Panc1 (cell line): ENCODE measurements around the gene GGCX. TPM values are rescaled to one million over a fixed set of nuclear protein-coding genes. Genes with fewer than 3 reads are reported as not detected.
A peak's percentile ranks its signal among the peaks of the same experiment; 100 is the strongest.

ENCODE experiments used
- ATAC-seq: fragments of 200-7000 bp; cut with Tn5 transposase; 2 replicates; pipeline ENCODE4 v1.9.1; 2020; ENCODE audit warnings: mild to moderate bottlenecking, moderate library complexity
- BruUV-seq: library from RNA; stranded (reverse); fragments of 400-500 nt; replicated peaks from 2 replicates; lab custom pipeline; 2021; lab: Mats Ljungman, UMichigan
- CTCF ChIA-PET: fragments of 300-600 bp; sonication (Branson Sonifier 250); formaldehyde crosslinking; loops from one replicate; lab custom pipeline; 2022; ENCODE audit warnings: antibody characterized with exemption; lab: Charles Lee
- POLR2A ChIA-PET: fragments of 300-600 bp; sonication (Branson Sonifier 250); formaldehyde crosslinking; loops from one replicate; lab custom pipeline; 2022; ENCODE audit warnings: antibody characterized with exemption; lab: Charles Lee
- DNase-seq: peaks from one replicate; pipeline ENCODE4 v3.0.0-alpha.2; 2010; ENCODE audit warnings: low read depth, low spot score
- H3K27ac ChIP-seq: 2 replicates; pipeline ENCODE4 v1.5.1; 2011; ENCODE audit warnings: mild to moderate bottlenecking, low read length, inconsistent platforms
- H3K27me3 ChIP-seq: fragments of 200-500 bp; sonication (Bioruptor generic); 2 replicates; pipeline ENCODE4 v1.6.0; 2014; ENCODE audit warnings: low read length, inconsistent platforms; ENCODE audit not compliant: control insufficient read depth, insufficient read depth
- H3K36me3 ChIP-seq: fragments of 200-500 bp; sonication (Bioruptor generic); 2 replicates; pipeline ENCODE4 v1.5.1; 2014; ENCODE audit warnings: inconsistent platforms, mild to moderate bottlenecking, low read length, moderate library complexity; ENCODE audit not compliant: control insufficient read depth, insufficient read depth
- H3K4me1 ChIP-seq: 2 replicates; pipeline ENCODE4 v1.5.1; 2011; ENCODE audit warnings: inconsistent platforms, mild to moderate bottlenecking, low read length, moderate library complexity; ENCODE audit not compliant: control insufficient read depth, insufficient read depth
- H3K4me3 ChIP-seq, 2 experiments: 2 replicates each; pipeline ENCODE4 v1.5.1; 2011 to 2012; ENCODE audit warnings: low read depth in 2 of 2, low read length in 2 of 2, mild to moderate bottlenecking in 2 of 2, inconsistent platforms in 1 of 2, moderate library complexity in 1 of 2
- H3K9me3 ChIP-seq: fragments of 200-500 bp; sonication (Bioruptor generic); 2 replicates; pipeline ENCODE4 v1.5.1; 2014; ENCODE audit warnings: low read depth, mild to moderate bottlenecking, inconsistent platforms, low read length, moderate library complexity; ENCODE audit not compliant: control insufficient read depth, insufficient read depth
- POLR2AphosphoS5 ChIP-seq: IDR thresholded peaks from 2 replicates; pipeline ENCODE4 v1.6.1; 2012; ENCODE audit warnings: mild to moderate bottlenecking, low read depth, low read length, moderate library complexity
- REST ChIP-seq, 2 experiments: IDR thresholded peaks; 2 replicates each; pipeline ENCODE4 v1.6.1; 2011 to 2012; ENCODE audit warnings: low read depth in 2 of 2, control low read depth in 1 of 2, low read length in 1 of 2, mild to moderate bottlenecking in 1 of 2, moderate library complexity in 1 of 2; ENCODE audit not compliant: insufficient read depth in 1 of 2
- SIN3A ChIP-seq: IDR thresholded peaks from 2 replicates; pipeline ENCODE4 v1.6.1; 2012; ENCODE audit warnings: low read depth, mild to moderate bottlenecking, low read length, moderate library complexity, borderline replicate concordance; ENCODE audit not compliant: insufficient read depth
- TCF7L2 ChIP-seq: IDR thresholded peaks from 2 replicates; pipeline ENCODE4 v1.6.1; 2011; ENCODE audit warnings: mild to moderate bottlenecking, low read depth, low read length, inconsistent platforms
- in situ Hi-C: cut with HindIII; loops from 2 replicates; pipeline ENCODE4 v1.10.0; 2016; ENCODE audit warnings: low sequenced_read_pairs, low pct_unique_long_range_greater_than_20kb
- intact Hi-C: fragments of 100-400 bp; cut with micrococcal nuclease; formaldehyde crosslinking; loops from one replicate; pipeline ENCODE4 v1.10.0; 2022; ENCODE audit not compliant: unreplicated experiment
- total RNA-seq: library from RNA; stranded (reverse); gene quantifications from one replicate; pipeline ENCODE4 v1.2.1, GENCODE V29; 2021; ENCODE audit not compliant: unreplicated experiment
- TF ChIP-seq, protein P1 (sequence below): fragments of 450-650 bp; IDR thresholded peaks from 2 replicates; pipeline ENCODE4 v1.5.1; 2017; ENCODE audit warnings: mild to moderate bottlenecking

GGCX gene
- total RNA-seq, 1 experiment from 2014 or later: 64.1 TPM

DNA sequence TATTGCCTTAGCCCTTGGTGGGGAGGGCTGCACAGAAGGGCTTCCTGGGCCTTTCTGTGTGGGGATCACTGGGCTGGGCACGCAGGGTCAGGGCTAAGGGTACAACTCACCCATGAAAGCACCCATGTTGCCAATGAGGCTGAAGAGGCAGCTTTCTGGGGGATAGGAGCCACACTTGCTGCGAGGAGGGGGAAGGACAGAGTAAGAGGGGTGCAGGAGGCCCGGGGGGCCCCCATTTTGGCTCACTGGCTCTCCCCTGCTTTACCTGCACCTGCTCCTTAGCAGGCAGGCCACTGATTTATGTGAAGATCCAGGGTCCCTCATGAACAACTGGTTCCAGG is 38.9 kb upstream of the GGCX start:
- H3K27ac ChIP-seq: no peak overlapping the region; the same call in 1 of the 2 replicates
- DNase-seq (no peak), ATAC-seq (no peak)
- CTCF ChIA-PET: no interaction called here
- TF ChIP-seq POLR2AphosphoS5 (no peak), TCF7L2 (no peak), REST (IDR thresholded peaks at IDR 0.05; ENCODE audit: insufficient read depth in 1 of 2, low read depth in 2 of 2, low read length in 1 of 2) (no peak), SIN3A (no peak)
- TF ChIP-seq, protein P1, sequence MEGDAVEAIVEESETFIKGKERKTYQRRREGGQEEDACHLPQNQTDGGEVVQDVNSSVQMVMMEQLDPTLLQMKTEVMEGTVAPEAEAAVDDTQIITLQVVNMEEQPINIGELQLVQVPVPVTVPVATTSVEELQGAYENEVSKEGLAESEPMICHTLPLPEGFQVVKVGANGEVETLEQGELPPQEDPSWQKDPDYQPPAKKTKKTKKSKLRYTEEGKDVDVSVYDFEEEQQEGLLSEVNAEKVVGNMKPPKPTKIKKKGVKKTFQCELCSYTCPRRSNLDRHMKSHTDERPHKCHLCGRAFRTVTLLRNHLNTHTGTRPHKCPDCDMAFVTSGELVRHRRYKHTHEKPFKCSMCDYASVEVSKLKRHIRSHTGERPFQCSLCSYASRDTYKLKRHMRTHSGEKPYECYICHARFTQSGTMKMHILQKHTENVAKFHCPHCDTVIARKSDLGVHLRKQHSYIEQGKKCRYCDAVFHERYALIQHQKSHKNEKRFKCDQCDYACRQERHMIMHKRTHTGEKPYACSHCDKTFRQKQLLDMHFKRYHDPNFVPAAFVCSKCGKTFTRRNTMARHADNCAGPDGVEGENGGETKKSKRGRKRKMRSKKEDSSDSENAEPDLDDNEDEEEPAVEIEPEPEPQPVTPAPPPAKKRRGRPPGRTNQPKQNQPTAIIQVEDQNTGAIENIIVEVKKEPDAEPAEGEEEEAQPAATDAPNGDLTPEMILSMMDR: no peak
- H3K9me3 ChIP-seq: no peaks in the 10 kb centered on the region
- POLR2A ChIA-PET: interaction anchor here (0.6 kb wide), 1 partner anchor 51 kb away, joined by 6 read pairs; no protein-coding TSS in a partner anchor
- BruUV-seq: no TSS peak
- H3K4me3 ChIP-seq: no peak overlapping the region
- intact Hi-C loops (no loop called here), in situ Hi-C loops (no loop called here)
- no peaks in the 10 kb centered on the region for H3K27me3 ChIP-seq
- H3K4me1 ChIP-seq: peaks cover 37% of the 10 kb centered on the region
- peaks cover 2% of the 10 kb centered on the region; the same call in 1 of the 2 replicates for H3K36me3 ChIP-seq

DNA sequence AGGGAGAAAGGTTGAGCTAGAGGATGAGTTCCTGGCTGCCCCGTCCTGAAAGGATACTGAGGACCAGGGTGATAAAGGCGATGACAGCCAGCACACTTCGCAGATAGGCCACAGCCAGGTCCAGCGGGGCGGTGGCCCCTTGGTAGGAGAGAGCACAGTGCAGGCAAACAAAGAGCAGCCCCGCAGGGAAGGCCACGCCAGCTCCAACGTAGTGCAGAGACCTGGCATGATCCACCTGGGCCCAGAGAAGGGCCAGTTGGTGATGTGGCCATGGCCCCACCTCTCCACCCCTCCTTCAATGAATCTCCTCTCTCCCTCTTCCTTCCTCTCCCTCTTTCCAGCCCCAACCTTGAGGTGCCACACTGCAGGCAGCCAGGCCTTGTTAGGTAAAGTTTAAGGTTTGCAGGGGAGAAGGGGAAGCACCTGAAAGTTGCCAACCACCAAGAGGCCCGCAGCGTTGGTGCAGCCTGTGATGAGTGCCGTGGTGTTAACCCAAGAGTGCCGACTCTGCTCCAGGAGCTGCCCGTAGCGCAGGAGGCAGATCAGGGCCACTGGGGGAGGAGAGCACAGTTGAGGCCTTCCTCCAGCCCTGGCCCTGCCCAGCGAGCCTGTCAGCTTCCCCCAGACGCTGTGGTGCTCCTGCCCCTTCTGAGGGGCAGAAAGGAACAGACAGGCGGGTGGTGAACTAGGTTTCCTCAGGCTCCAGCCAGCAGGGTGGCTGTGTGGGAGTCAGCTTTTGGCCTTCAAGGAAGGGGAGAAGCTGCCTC is 38.4 kb upstream of the GGCX start:
- Histone ChIP-seq H3K27me3 (no peaks in the 10 kb centered on the region), H3K36me3 (peaks cover 2% of the 10 kb centered on the region; the same call in 1 of the 2 replicates), H3K4me1 (peaks cover 40% of the 10 kb centered on the region), H3K27ac (peak overlapping the region; percentile 23; the same call in 1 of the 2 replicates), H3K4me3 (no peak overlapping the region), H3K9me3 (no peaks in the 10 kb centered on the region)
- no TSS peak for BruUV-seq
- ChIA-PET POLR2A (no interaction called here), CTCF (no interaction called here)
- DNase-seq: no peak
- ATAC-seq: no peak
- intact Hi-C loops (no loop called here), in situ Hi-C loops (no loop called here)
- TF ChIP-seq, protein P1: no peak
- TF ChIP-seq SIN3A: no peak
- no peak for TF ChIP-seq REST (IDR thresholded peaks at IDR 0.05; ENCODE audit: insufficient read depth in 1 of 2, low read depth in 2 of 2, low read length in 1 of 2)
- no peak for TF ChIP-seq TCF7L2
- TF ChIP-seq POLR2AphosphoS5: no peak
